GM10248 (cell line): Measurements from ENCODE around the gene LEPROT.

ENCODE experiments used
- CTCF ChIA-PET: fragments of 300-600 bp; sonication (Branson Sonifier 250); formaldehyde crosslinking; extraction: SDS; loops from one replicate; lab custom pipeline; 2021; ENCODE audit warnings: antibody characterized with exemption; lab: Yijun Ruan, JAX
- POLR2A ChIA-PET: fragments of 350-650 bp; sonication (Branson Sonifier 250); formaldehyde crosslinking; extraction: SDS; loops from one replicate; lab custom pipeline; 2020; ENCODE audit warnings: antibody characterized with exemption; lab: Yijun Ruan, JAX
- DNase-seq: peaks from one replicate; pipeline ENCODE4 v3.0.0; 2012; ENCODE audit errors: extremely low spot score
- CTCF ChIP-seq: IDR thresholded peaks from 2 replicates; pipeline ENCODE4 v1.5.1; 2012; ENCODE audit warnings: mild to moderate bottlenecking, low read depth; ENCODE audit errors: extremely low read depth, missing control alignments, control extremely low read depth

LEPROT gene

DNA sequence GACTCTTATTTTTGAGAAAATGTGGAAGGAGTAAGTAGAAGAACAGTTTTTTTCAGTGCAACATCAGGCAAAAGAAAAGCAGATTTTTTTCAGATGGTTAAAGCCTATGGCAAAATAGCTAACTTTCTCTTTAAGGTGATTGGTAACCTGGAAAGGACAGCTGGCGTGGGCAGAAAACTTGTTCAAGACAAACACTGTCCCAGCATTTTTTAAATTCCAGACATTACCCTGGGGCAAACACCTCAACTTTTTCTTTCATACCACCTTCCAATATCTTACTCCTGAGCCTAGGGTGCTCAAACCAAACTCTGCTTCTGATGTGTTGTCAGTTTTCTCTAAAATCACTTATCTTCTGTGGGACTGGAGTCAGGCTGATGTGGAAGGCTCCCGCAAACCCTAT lies 2.7 kb upstream of the LEPROT start:
- ChIA-PET CTCF (interaction anchor here (1.6 to 3.8 kb wide), 3 partner anchors 12 to 29 kb away, joined by 6 to 14 read pairs (median 10); no protein-coding TSS in a partner anchor), POLR2A (no interaction called here)
- no peak for TF ChIP-seq CTCF
- no peak for DNase-seq

GRCh38 chr1:65418522-65419185 lies 1.8 kb upstream of the LEPROT start:
- POLR2A ChIA-PET, result no interaction called here
- CTCF ChIA-PET, result interaction anchor here (0.7 to 3.8 kb wide), 6 partner anchors 11 to 595 kb away, joined by 3 to 14 read pairs (median 4); no protein-coding TSS in a partner anchor
- no peak for DNase-seq
- no peak for TF ChIP-seq CTCF

- TF ChIP-seq CTCF, result no peak
- peak; percentile 98 for DNase-seq
- POLR2A ChIA-PET, result interaction anchor here (0.7 kb wide), 1 partner anchor 10 kb away, joined by 3 read pairs; no protein-coding TSS in a partner anchor
- CTCF ChIA-PET, result interaction anchor here (0.8 to 1.5 kb wide), 8 partner anchors 10 to 597 kb away, joined by 3 to 7 read pairs (median 4); no protein-coding TSS in a partner anchor
Measured at GRCh38 chr1:65419681-65420589, 533 bp upstream of the LEPROT start.

DNA sequence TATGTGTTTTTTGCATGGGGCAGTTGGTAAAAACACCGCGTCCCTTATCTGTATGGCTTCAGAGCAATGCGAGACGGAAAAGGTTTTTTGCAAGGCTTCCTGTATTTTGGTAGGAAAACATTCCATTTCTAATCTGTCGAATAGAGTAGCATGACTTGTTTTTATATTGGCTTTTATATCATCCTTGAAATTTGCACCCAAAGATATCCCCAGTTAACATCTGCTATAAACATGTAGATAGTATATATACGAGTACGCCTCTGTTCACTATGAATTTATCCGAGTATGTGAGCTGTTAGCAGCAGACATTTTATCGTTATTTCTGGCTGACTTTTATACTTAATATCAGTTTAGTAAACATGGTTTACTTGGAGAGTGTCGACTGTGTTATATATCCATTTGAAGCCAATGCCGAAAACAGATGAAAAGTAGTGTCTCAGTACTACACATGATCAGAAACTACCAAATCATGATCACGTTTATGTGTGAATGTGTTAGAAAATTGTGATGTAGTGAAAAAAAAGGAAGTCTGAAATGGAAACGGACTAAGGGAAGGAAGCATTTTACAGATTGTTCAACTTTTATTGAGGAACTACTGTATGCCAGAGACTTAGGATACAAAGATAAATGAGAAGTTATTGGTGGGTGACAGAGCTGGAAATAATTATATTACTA lies 1.0 kb downstream of the LEPROT start:
- no peak for DNase-seq
- POLR2A ChIA-PET, result no interaction called here
- CTCF ChIA-PET, result interaction anchor here (2.1 kb wide), 1 partner anchor 9 kb away, joined by 6 read pairs; no protein-coding TSS in a partner anchor
- no peak for TF ChIP-seq CTCF

- no peak for DNase-seq
- ChIA-PET CTCF (interaction anchor here (1.3 to 2.1 kb wide), 2 partner anchors 8 to 15 kb away, joined by 3 to 6 read pairs; no protein-coding TSS in a partner anchor), POLR2A (no interaction called here)
- no peak for TF ChIP-seq CTCF
Measured at GRCh38 chr1:65422241-65423203, 2.1 kb downstream of the LEPROT start.
